MM.1S (cell line): ENCODE data around the gene CDC42.

ENCODE experiments used
- CTCF ChIP-seq: fragments of 300-600 bp; sonication (generic); IDR thresholded peaks from 2 replicates; pipeline ENCODE4 v1.5.1; 2016; ENCODE audit warnings: antibody characterized with exemption, low read length, mixed read lengths
- EZH2 ChIP-seq: fragments of 300-600 bp; sonication (generic); optimal IDR thresholded peaks from 2 replicates; pipeline ENCODE3; 2017; ENCODE audit warnings: low read depth, mild to moderate bottlenecking, antibody characterized with exemption, low read length, mixed read lengths

- TF ChIP-seq EZH2 (no peak), CTCF (no peak)
These were observed 3.0 kb downstream of the CDC42 start for GRCh38 chr1:22055463-22055862.
